Sigmoid colon (tissue), 4 donors: ENCODE data around the gene LDLRAD3.

ENCODE experiments used
- POLR2A ChIP-seq, 2 donors: fragments of 450-650 bp; IDR thresholded peaks; one replicate each; pipeline ENCODE4 v1.6.1; 2016; ENCODE audit warnings: antibody characterized with exemption in 2 of 2, mild to moderate bottlenecking in 2 of 2, moderate library complexity in 2 of 2
- POLR2AphosphoS5 ChIP-seq, 4 donors: sonication (generic); formaldehyde crosslinking; IDR thresholded peaks; one replicate each; pipeline ENCODE4 v1.6.1; 2017; ENCODE audit warnings: antibody characterized with exemption in 4 of 4
- TF ChIP-seq, protein P1 (sequence below), 4 experiments: fragments of 450-650 bp in 3 of 4; fragments of 200-600 bp in 1 of 4; IDR thresholded peaks; one replicate each; pipeline ENCODE4 v1.5.1; 2016 to 2019; ENCODE audit warnings: antibody characterized with exemption in 4 of 4, mild to moderate bottlenecking in 3 of 4, moderate library complexity in 2 of 4

DNA sequence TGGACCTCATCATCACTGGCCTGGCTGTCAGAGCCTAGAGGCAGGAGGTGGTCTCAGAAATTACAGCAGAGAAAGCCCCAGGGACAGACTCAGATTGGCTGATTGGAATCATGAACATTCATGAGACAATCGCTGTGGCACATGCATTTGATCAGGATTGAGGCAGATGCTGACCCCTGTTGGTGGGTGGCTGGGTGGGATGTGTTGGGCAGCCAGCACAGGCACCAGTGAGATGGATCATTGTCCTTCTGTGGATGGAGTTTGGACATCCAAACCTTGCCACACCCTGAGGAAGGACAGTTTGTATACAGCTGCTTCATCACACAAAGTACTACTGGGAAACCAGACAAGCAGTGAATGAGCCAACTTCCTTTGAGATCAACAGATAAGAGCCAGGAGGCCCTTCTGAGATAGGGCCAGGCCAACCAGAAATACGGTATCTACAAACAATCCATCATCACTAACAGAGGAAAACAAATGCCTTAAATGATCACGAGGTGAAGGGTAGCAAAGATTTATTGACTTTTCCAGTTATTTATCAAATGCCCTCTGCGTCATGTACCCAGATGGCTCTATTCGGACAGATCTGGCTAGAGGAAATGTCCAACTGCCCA, 328.0 kb downstream of the LDLRAD3 start:
- no peak for TF ChIP-seq POLR2A (IDR thresholded peaks at IDR 0.05)
- TF ChIP-seq POLR2AphosphoS5 (IDR thresholded peaks at IDR 0.05): no peak
- TF ChIP-seq, protein P1, sequence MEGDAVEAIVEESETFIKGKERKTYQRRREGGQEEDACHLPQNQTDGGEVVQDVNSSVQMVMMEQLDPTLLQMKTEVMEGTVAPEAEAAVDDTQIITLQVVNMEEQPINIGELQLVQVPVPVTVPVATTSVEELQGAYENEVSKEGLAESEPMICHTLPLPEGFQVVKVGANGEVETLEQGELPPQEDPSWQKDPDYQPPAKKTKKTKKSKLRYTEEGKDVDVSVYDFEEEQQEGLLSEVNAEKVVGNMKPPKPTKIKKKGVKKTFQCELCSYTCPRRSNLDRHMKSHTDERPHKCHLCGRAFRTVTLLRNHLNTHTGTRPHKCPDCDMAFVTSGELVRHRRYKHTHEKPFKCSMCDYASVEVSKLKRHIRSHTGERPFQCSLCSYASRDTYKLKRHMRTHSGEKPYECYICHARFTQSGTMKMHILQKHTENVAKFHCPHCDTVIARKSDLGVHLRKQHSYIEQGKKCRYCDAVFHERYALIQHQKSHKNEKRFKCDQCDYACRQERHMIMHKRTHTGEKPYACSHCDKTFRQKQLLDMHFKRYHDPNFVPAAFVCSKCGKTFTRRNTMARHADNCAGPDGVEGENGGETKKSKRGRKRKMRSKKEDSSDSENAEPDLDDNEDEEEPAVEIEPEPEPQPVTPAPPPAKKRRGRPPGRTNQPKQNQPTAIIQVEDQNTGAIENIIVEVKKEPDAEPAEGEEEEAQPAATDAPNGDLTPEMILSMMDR (IDR thresholded peaks at IDR 0.05): no peak
